Measurements from ENCODE around the gene UNC5B.

- TF ChIP-seq CTCF (IDR thresholded peaks at IDR 0.05; ENCODE audit: borderline replicate concordance, extremely low read depth, low read length, poor library complexity, severe bottlenecking) (no peak), EZH2 (IDR thresholded peaks at IDR 0.05; ENCODE audit: borderline replicate concordance, low read depth, low read length, severe bottlenecking) (no peak)
Observed at GRCh38 chr10:71317739-71318138, 105.4 kb downstream of the UNC5B start.
